Mucosa of stomach (tissue), 1 donor: ENCODE results near the gene SEMA3E.

Experiments
- H3K27me3 ChIP-seq: one replicate; pipeline ENCODE4 v1.7.0; 2013; ENCODE audit warnings: mild to moderate bottlenecking, low read length; ENCODE audit not compliant: control insufficient read depth, insufficient read depth
- H3K36me3 ChIP-seq: one replicate; pipeline ENCODE4 v1.7.0; 2013; ENCODE audit warnings: low read length; ENCODE audit not compliant: control insufficient read depth, insufficient read depth
- H3K4me1 ChIP-seq: one replicate; pipeline ENCODE4 v1.7.0; 2013; ENCODE audit warnings: mild to moderate bottlenecking, low read length; ENCODE audit not compliant: control insufficient read depth, insufficient read depth
- H3K4me3 ChIP-seq: one replicate; pipeline ENCODE4 v1.7.0; 2013; ENCODE audit warnings: low read length
- H3K9ac ChIP-seq: one replicate; pipeline ENCODE4 v1.7.0; 2013; ENCODE audit warnings: mild to moderate bottlenecking, low read length, moderate library complexity
- H3K9me3 ChIP-seq: one replicate; pipeline ENCODE4 v1.7.0; 2013; ENCODE audit warnings: mild to moderate bottlenecking, low read length, moderate library complexity; ENCODE audit not compliant: control insufficient read depth
- donor health status: Pancreatic carcinoma.

The SEMA3E gene

DNA sequence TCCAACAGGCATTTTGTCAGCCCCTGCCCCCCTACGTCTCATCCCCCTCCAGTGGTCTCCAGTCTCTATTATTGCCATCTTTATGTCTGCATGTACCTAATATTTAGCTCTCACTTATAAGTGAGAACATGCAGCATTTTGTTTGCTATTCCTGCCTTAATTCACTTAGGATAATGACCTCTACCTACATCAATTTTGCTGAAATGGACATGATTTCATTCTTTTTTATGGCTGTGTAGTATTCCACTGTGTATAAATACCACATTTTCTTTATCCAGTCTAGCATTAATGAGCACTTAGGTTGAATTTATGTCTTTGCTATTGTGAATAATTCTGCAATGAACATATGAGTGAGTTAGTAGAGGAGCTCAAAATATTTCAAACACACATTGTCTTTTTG lies 229.9 kb downstream of the SEMA3E start:
- no peak overlapping the region for H3K9ac ChIP-seq
- no peaks in the 10 kb centered on the region for H3K4me1 ChIP-seq
- no peaks in the 10 kb centered on the region for H3K36me3 ChIP-seq
- no peaks in the 10 kb centered on the region for H3K27me3 ChIP-seq
- no peaks in the 10 kb centered on the region for H3K9me3 ChIP-seq
- H3K4me3 ChIP-seq, result no peak overlapping the region

DNA sequence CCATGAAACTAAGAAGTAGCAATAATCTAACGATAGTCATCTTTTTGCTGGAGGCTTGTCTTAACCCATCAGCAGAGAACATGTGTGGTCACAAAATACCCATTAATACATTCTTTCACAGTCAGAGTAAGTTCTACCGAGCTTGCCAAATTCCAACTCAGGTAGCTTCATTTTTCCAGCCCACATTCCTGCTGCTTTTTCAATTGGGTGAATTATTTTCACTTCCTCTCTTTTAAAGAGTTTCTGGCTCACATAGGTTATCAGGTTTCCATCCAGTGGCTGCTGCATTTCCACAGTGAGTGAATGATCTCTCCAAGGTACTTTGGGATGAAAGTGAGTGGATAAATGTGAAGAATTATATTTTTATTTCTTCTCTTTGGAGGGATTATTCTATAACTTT lies 233.1 kb downstream of the SEMA3E start:
- H3K36me3 ChIP-seq, result no peaks in the 10 kb centered on the region
- H3K9me3 ChIP-seq, result no peaks in the 10 kb centered on the region
- H3K4me3 ChIP-seq, result no peak overlapping the region
- H3K9ac ChIP-seq, result no peak overlapping the region
- H3K27me3 ChIP-seq, result no peaks in the 10 kb centered on the region
- no peaks in the 10 kb centered on the region for H3K4me1 ChIP-seq

DNA sequence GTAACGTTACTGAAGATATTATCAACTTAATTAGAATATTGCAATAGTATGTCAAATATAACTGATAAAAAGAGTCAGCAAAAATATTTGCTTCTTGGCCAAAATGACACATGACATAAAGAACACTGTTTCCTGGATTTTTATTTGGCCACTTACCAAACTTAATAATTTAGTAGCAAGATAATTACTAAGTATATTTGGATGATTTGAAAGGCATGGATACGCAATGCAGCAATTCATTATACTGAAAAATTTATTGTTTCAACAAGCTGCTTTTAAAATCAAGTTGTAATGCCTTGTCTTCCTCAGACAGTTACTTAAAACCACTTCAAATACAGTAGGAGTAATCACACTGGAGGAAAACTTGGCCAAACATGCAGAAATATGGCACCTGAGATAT lies 234.0 kb downstream of the SEMA3E start:
- Histone ChIP-seq H3K4me1 (no peaks in the 10 kb centered on the region), H3K4me3 (no peak overlapping the region), H3K36me3 (no peaks in the 10 kb centered on the region), H3K9ac (no peak overlapping the region), H3K27me3 (no peaks in the 10 kb centered on the region), H3K9me3 (no peaks in the 10 kb centered on the region)

DNA sequence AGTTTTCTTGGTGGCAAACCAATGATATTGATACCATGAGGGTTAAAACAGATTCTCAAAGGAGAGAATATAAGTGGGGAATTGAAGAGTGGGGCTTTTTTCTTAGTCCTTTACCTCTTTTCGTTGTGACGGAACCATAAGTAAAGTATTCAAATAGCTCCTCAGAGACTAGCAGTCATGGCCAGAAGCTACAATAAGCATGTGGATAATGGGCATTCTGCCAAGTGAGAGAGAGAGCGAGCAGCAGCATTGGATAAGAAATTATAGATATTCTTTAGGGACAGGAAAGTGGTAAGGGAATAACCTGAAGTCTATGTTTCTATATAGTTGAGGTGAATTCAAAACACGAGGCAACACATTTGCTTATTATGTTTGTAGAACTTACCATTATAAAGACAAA lies 235.1 kb downstream of the SEMA3E start:
- Histone ChIP-seq H3K4me1 (no peaks in the 10 kb centered on the region), H3K9me3 (no peaks in the 10 kb centered on the region), H3K36me3 (no peaks in the 10 kb centered on the region), H3K27me3 (no peaks in the 10 kb centered on the region), H3K4me3 (no peak overlapping the region), H3K9ac (no peak overlapping the region)

DNA sequence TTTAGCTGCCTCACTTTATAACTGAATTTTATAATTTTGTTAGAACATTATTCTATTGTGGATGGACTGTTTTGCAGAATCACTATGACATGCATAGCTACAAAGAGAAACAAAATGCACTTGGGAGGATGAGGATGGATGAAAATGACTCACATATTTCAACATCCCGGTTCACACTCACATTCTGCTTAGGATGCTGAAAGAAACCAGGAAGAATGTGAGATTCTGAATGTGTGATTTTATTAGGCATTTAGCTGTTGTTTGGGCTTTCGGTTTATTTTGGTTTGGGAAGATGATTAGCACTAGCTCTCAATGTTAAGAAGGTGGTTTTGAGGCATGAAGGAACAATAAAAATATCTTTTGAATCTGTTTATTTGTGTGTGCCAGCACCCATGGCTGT lies 235.5 kb downstream of the SEMA3E start:
- H3K36me3 ChIP-seq, result no peaks in the 10 kb centered on the region
- H3K4me1 ChIP-seq, result no peaks in the 10 kb centered on the region
- H3K9ac ChIP-seq, result no peak overlapping the region
- no peaks in the 10 kb centered on the region for H3K27me3 ChIP-seq
- no peak overlapping the region for H3K4me3 ChIP-seq
- no peaks in the 10 kb centered on the region for H3K9me3 ChIP-seq

DNA sequence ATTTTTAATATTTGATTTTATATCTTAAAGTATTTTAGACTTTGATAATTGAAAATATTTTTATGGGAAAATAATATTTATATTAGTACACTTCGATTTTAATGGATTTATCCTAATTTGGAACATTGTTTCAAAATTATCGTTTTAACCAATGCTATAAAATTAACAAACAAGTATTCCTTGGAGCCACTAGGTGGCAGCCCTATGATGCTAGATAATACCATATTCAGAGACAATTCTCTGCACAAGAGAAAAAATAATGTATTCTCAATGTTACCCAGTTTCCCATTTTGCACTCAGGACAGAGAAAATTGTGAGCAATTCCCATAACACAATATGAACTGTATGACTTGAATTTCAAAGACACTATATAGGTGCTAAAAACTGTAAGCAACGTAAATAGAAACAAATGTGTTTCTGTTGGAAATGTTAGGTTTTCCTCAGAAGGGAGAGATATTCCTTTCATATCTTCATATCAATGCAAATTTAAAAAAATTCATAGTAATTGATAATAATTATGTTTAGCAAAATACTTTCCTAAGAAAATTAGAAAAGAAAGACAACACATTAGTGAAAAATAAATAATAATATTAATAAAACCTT lies 237.8 kb downstream of the SEMA3E start:
- Histone ChIP-seq H3K27me3 (no peaks in the 10 kb centered on the region), H3K4me3 (no peak overlapping the region), H3K9ac (no peak overlapping the region)

DNA sequence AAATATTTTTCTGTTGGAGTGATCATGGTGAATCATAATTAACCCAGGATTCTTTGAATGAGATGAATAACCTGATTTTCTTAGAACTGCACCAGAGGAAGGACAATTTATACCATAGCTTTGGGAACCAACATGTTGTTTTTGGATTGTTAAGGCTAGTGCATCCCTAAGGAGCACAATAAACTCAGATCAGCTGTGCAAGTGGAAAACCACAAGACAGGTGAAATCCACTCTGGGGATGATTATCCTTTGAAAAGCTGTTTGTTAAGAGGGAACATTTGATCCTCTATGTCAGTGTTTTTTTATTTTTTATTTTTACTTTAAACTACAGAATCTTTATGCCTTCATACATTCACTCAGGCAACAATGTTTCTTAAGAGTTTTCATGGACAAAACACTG lies 254.2 kb downstream of the SEMA3E start:
- Histone ChIP-seq H3K4me3 (no peak overlapping the region), H3K4me1 (no peaks in the 10 kb centered on the region), H3K9me3 (no peaks in the 10 kb centered on the region), H3K9ac (no peak overlapping the region), H3K36me3 (no peaks in the 10 kb centered on the region), H3K27me3 (no peaks in the 10 kb centered on the region)

More for the DNA sequence above, 237.8 kb downstream of the SEMA3E start:
- no peaks in the 10 kb centered on the region for H3K36me3 ChIP-seq
- H3K9me3 ChIP-seq, result no peaks in the 10 kb centered on the region
- H3K4me1 ChIP-seq, result no peaks in the 10 kb centered on the region

DNA sequence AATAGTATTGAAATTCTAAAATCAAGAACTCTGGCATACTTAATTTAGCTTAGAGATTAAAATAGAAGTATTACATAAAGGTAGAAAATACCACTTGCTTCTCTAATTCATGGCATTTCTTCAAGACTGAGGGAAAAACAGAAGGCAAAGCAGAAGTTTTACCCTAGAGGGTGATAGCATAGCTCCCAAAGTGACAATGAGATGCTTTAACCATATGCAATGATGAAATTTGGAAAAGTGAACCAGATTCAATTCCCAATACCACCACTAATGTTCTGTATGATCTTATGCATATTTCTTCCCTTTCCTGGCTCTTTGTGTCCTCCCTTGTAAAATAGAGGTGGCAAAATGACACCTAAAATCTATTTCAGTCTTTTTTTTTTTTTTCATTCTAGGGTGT lies 260.5 kb downstream of the SEMA3E start:
- H3K4me3 ChIP-seq, result no peak overlapping the region
- H3K27me3 ChIP-seq, result no peaks in the 10 kb centered on the region
- no peaks in the 10 kb centered on the region for H3K4me1 ChIP-seq
- H3K9me3 ChIP-seq, result no peaks in the 10 kb centered on the region
- H3K36me3 ChIP-seq, result no peaks in the 10 kb centered on the region
- H3K9ac ChIP-seq, result no peak overlapping the region

DNA sequence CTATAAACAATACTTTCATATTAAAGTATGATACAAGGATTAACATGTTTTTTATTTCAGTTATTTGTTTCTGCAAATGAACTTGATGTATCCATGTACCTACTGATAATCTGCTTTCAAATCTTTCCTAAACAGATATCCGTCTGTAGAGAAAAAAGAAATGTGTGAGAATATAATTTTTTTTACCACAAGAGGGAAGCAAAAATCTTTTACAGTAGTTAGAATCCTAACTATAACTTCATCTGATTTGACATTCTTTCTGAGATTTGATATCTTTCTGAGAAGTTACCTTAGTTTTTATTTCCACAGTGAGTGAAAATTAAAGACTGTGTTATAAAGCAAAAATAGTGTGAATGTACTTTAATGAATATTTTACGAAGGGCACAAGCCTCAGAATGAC lies 282.3 kb downstream of the SEMA3E start:
- Histone ChIP-seq H3K9ac (no peak overlapping the region), H3K4me1 (no peaks in the 10 kb centered on the region), H3K36me3 (no peaks in the 10 kb centered on the region), H3K4me3 (no peak overlapping the region), H3K9me3 (no peaks in the 10 kb centered on the region), H3K27me3 (no peaks in the 10 kb centered on the region)

DNA sequence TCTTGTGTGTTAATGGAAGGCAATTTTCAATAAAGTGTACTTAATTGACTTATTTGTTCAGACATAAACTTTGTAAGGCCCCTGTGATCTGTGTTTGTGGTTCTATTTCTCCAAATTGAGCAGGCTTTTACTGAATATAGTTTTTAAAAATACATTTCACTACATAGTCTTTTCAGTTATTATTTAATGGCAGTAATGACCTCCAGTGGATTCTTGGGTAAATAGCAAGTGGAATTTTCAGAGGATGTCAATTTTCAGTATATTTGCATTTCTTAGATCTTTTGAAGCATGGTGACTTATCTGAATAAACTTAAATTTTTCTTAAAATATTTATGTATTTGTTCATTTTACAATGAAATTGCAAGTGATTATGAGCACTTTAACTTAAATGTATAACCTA lies 283.2 kb downstream of the SEMA3E start:
- no peaks in the 10 kb centered on the region for H3K9me3 ChIP-seq
- H3K9ac ChIP-seq, result no peak overlapping the region
- no peaks in the 10 kb centered on the region for H3K4me1 ChIP-seq
- H3K36me3 ChIP-seq, result no peaks in the 10 kb centered on the region
- H3K27me3 ChIP-seq, result no peaks in the 10 kb centered on the region
- no peak overlapping the region for H3K4me3 ChIP-seq

DNA sequence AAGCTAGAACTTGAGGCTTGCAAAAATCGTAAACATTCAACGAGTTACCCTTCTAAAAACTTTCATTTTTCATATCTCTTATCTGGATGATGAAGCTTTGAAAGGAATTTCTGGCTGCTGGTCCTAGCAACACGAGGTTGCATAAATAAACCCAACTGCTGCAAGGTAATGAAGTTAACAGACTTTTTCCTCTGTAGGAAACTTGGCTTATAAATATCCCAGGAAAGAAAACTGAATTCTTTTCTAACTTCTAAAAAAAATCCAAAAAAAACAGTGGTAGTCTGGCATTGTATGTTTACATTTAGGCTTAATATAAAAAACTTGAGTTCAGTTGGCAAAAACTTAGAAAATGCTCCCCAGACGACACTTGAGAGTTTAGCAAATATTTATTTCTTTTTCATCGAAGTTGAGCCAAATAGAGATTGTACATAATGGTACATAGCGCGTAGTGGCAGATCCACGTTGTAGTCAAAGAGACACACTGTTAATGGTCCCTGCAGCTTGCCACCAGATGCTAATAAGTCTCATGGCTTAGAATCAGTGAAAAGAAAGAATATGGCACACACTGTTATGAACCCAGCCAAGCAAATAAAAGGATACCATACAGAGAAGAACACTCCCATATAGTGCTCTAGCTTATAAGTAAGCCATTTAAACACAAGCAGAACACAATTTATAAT lies 285.9 kb downstream of the SEMA3E start:
- H3K9me3 ChIP-seq, result no peaks in the 10 kb centered on the region
- no peak overlapping the region for H3K4me3 ChIP-seq
- no peaks in the 10 kb centered on the region for H3K27me3 ChIP-seq
- H3K36me3 ChIP-seq, result no peaks in the 10 kb centered on the region
- H3K4me1 ChIP-seq, result no peaks in the 10 kb centered on the region
- H3K9ac ChIP-seq, result no peak overlapping the region

DNA sequence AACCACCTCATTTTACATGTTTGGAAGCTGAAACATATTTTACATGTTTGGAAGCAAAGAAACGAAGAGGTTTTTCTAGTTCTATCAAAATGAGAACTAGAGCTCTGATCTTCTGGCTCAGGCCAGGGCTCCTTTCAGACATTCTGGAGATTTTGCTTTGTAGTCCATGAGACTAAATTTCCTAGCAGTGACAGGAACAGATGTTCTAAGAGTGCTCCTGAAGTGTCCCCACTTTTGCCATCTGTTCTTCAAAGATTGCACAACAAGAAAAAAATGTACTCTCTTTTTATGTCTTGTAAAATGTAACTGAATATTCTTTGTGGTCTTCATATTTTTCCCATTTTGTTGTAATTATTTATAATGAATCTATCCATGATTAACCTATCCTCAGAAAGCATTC lies 289.8 kb downstream of the SEMA3E start:
- no peak overlapping the region for H3K4me3 ChIP-seq
- H3K9ac ChIP-seq, result no peak overlapping the region
- H3K27me3 ChIP-seq, result no peaks in the 10 kb centered on the region
- no peaks in the 10 kb centered on the region for H3K9me3 ChIP-seq
- no peaks in the 10 kb centered on the region for H3K36me3 ChIP-seq
- H3K4me1 ChIP-seq, result no peaks in the 10 kb centered on the region

DNA sequence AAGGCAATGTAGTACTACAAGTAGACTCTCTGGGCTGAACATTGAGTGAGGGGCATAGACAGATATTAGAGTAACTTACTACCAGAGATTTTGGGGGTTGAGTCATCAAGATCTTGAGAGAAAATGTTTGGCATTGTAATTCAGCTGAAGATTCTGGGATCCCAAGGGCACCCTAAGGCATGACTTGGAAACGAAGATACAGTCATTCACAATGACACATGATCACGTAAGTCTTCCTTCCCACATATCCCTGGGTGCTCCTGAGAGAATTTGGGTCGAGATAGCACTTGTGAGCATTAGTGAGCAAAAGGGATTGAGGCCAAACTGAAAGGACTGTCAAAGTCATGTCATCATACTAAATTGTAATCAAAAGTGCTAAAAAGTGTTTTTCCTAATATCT lies 293.8 kb downstream of the SEMA3E start:
- H3K9ac ChIP-seq, result no peak overlapping the region
- H3K36me3 ChIP-seq, result no peaks in the 10 kb centered on the region

More for the DNA sequence above, 293.8 kb downstream of the SEMA3E start:
- Histone ChIP-seq H3K4me3 (no peak overlapping the region), H3K27me3 (no peaks in the 10 kb centered on the region), H3K9me3 (no peaks in the 10 kb centered on the region), H3K4me1 (no peaks in the 10 kb centered on the region)
